ENCODE measurements around the gene WWTR1.

Gene WWTR1

GRCh38 chr3:149655826-149656574 lies 1.8 kb downstream of the WWTR1 start:
- DNase-seq (ENCODE audit: low spot score) (peak; percentile 64), FAIRE-seq (peak; percentile 10)

- DNase-seq (ENCODE audit: low spot score) = peak; percentile 38
- FAIRE-seq = no peak
Measured at GRCh38 chr3:149654188-149654601, 3.6 kb downstream of the WWTR1 start.

- FAIRE-seq (no peak), DNase-seq (ENCODE audit: low spot score) (no peak)
Measured at GRCh38 chr3:149653564-149653963, 4.3 kb downstream of the WWTR1 start.

GRCh38 chr3:149653136-149653535 lies 4.7 kb downstream of the WWTR1 start:
- no peak for FAIRE-seq
- DNase-seq (ENCODE audit: low spot score) = no peak

GRCh38 chr3:149650828-149651227 lies 7.0 kb downstream of the WWTR1 start:
- DNase-seq (ENCODE audit: low spot score) = no peak
- no peak for FAIRE-seq

- FAIRE-seq (no peak), DNase-seq (ENCODE audit: low spot score) (no peak)
Measured at GRCh38 chr3:149648525-149648924, 9.3 kb downstream of the WWTR1 start.

GRCh38 chr3:149647812-149648211 lies 10.0 kb downstream of the WWTR1 start:
- no peak for FAIRE-seq

GRCh38 chr3:149647285-149647684 lies 10.5 kb downstream of the WWTR1 start:
- no peak for DNase-seq (ENCODE audit: low spot score)
- FAIRE-seq = no peak

More at GRCh38 chr3:149647812-149648211, 10.0 kb downstream of the WWTR1 start:
- DNase-seq (ENCODE audit: low spot score) = no peak

- DNase-seq (ENCODE audit: low spot score) = peak; percentile 72
- peak; percentile 82 for FAIRE-seq
Measured at GRCh38 chr3:149646181-149646766, 11.6 kb downstream of the WWTR1 start.

- FAIRE-seq = no peak
Measured at GRCh38 chr3:149643963-149644362, 13.9 kb downstream of the WWTR1 start.

GRCh38 chr3:149643482-149643798 lies 14.4 kb downstream of the WWTR1 start:
- DNase-seq (ENCODE audit: low spot score) = no peak
- no peak for FAIRE-seq

More at GRCh38 chr3:149643963-149644362, 13.9 kb downstream of the WWTR1 start:
- DNase-seq (ENCODE audit: low spot score) = no peak

- DNase-seq (ENCODE audit: low spot score) (no peak), FAIRE-seq (peak; percentile 70)
Measured at GRCh38 chr3:149640976-149641728, 16.7 kb downstream of the WWTR1 start.

- no peak for DNase-seq (ENCODE audit: low spot score)
- no peak for FAIRE-seq
Measured at GRCh38 chr3:149639093-149639486, 18.7 kb downstream of the WWTR1 start.

- DNase-seq (ENCODE audit: low spot score) (no peak), FAIRE-seq (no peak)
Measured at GRCh38 chr3:149638228-149639092, 19.4 kb downstream of the WWTR1 start.

GRCh38 chr3:149635396-149635795 lies 22.4 kb downstream of the WWTR1 start:
- DNase-seq (ENCODE audit: low spot score) = no peak
- no peak for FAIRE-seq

- DNase-seq (ENCODE audit: low spot score) (no peak), FAIRE-seq (no peak)
Measured at GRCh38 chr3:149634573-149634972, 23.3 kb downstream of the WWTR1 start.

GRCh38 chr3:149634072-149634471 lies 23.8 kb downstream of the WWTR1 start:
- FAIRE-seq = no peak
- DNase-seq (ENCODE audit: low spot score) = no peak

GRCh38 chr3:149632225-149632624 lies 25.6 kb downstream of the WWTR1 start:
- no peak for DNase-seq (ENCODE audit: low spot score)
- FAIRE-seq = no peak

GRCh38 chr3:149630806-149631205 lies 27.0 kb downstream of the WWTR1 start:
- no peak for DNase-seq (ENCODE audit: low spot score)
- no peak for FAIRE-seq

- no peak for FAIRE-seq
- DNase-seq (ENCODE audit: low spot score) = no peak
Measured at GRCh38 chr3:149628957-149629670, 28.7 kb downstream of the WWTR1 start.

- FAIRE-seq (no peak), DNase-seq (ENCODE audit: low spot score) (no peak)
Measured at GRCh38 chr3:149626671-149627070, 31.2 kb downstream of the WWTR1 start.

Data from RCC 7860 (cell line).